HG02973 (cell line): ENCODE results near the gene ABCG4.
"Not testable (repeated sequence)": the region's sequence is repeated elsewhere in the genome, so short reads cannot be mapped to it uniquely, and the experiment has no call there.

Experiments used
- ATAC-seq: cut with Tn5 transposase; IDR thresholded peaks from one replicate; pipeline ENCODE4 v1.9.1; 2021; ENCODE audit warnings: moderate library complexity; ENCODE audit not compliant: unreplicated experiment

The ABCG4 gene

GRCh38 chr11:119149018-119149785 is at the start of gene ABCG4:
TSS of gene ABCG4 (plus strand) at chr11:119149052. CDS start at chr11:119149966, 914 bp downstream.
- ATAC-seq, result no peak

- no peak for ATAC-seq
Measured at GRCh38 chr11:119099711-119100110, 49.1 kb upstream of the ABCG4 start.

GRCh38 chr11:119100246-119100970 is 48.4 kb upstream of the ABCG4 start:
- no peak for ATAC-seq

- ATAC-seq, result peak; percentile 4
Measured at GRCh38 chr11:119100994-119101758, 47.7 kb upstream of the ABCG4 start.

GRCh38 chr11:119101759-119102423 is 47.0 kb upstream of the ABCG4 start, which contains the start of gene DPAGT1:
TSS of gene DPAGT1 (minus strand) at chr11:119101853. CDS start at chr11:119101655, 198 bp downstream.
- peak; percentile 63 for ATAC-seq

- not testable (repeated sequence) for ATAC-seq
Measured at GRCh38 chr11:119103161-119103664, 45.6 kb upstream of the ABCG4 start.

GRCh38 chr11:119103793-119104192 is 45.1 kb upstream of the ABCG4 start:
- no peak for ATAC-seq

- ATAC-seq, result peak; percentile 58
Measured at GRCh38 chr11:119106564-119107537, 42.0 kb upstream of the ABCG4 start, which contains the start of gene C2CD2L. TSS of gene C2CD2L (plus strand) at chr11:119107344. CDS start at chr11:119107742, 398 bp downstream.

- peak; percentile 23 for ATAC-seq
Measured at GRCh38 chr11:119107538-119108145, 41.2 kb upstream of the ABCG4 start.

GRCh38 chr11:119108146-119108856 is 40.6 kb upstream of the ABCG4 start:
- no peak for ATAC-seq

- no peak for ATAC-seq
Measured at GRCh38 chr11:119108857-119109221, 40.0 kb upstream of the ABCG4 start.

GRCh38 chr11:119109843-119110242 is 39.0 kb upstream of the ABCG4 start:
- ATAC-seq, result no peak

- ATAC-seq, result no peak
Measured at GRCh38 chr11:119110439-119110838, 38.4 kb upstream of the ABCG4 start.

GRCh38 chr11:119111361-119111925 is 37.4 kb upstream of the ABCG4 start:
- no peak for ATAC-seq

GRCh38 chr11:119112314-119113020 is 36.4 kb upstream of the ABCG4 start:
- ATAC-seq, result no peak

GRCh38 chr11:119113716-119114115 is 35.1 kb upstream of the ABCG4 start:
- ATAC-seq, result no peak

GRCh38 chr11:119114351-119114750 is 34.5 kb upstream of the ABCG4 start:
- no peak for ATAC-seq
